ENCODE measurements around the gene SLC7A11. TPM values are rescaled to one million over a fixed set of nuclear protein-coding genes. Genes with fewer than 3 reads are reported as not detected.

SLC7A11 gene
- total RNA-seq, 4 donors from 2014 or later = under 0.01 to 2.5 (median 0.82) TPM; not detected in 1

GRCh38 chr4:138236037-138236436 lies 6.1 kb downstream of the SLC7A11 start:
- intact Hi-C loops (cut with DNase I; ENCODE audit: low total_unique reads) = no loop called here
- H3K27ac ChIP-seq = no peak overlapping the region
- H3K36me3 ChIP-seq = no peaks in the 10 kb centered on the region
- no peak for DNase-seq
- no peaks in the 10 kb centered on the region for H3K9me3 ChIP-seq
- H3K4me3 ChIP-seq = no peak overlapping the region
- TF ChIP-seq POLR2AphosphoS5 (IDR thresholded peaks at IDR 0.05) (no peak), EP300 (IDR thresholded peaks at IDR 0.05; ENCODE audit: low read depth) (no peak), CTCF (IDR thresholded peaks at IDR 0.05) (no peak), POLR2A (IDR thresholded peaks at IDR 0.05) (no peak)
- H3K27me3 ChIP-seq = no peaks in the 10 kb centered on the region
- 78 to 87% methylated on average over 2 of the region's 2 CpGs for WGBS, 2 donors (ENCODE audit: low coverage in 1 of 2)
- in situ Hi-C loops (cut with MboI; ENCODE audit: low pct_ligation_motif_present in 1 of 4, low pct_unique_long_range_greater_than_20kb in 1 of 4, low sequenced_read_pairs in 3 of 4) = no loop called here
- peaks cover 0 to 7% (median 2%) of the 10 kb centered on the region in 4 donors for H3K4me1 ChIP-seq

GRCh38 chr4:138235419-138235952 lies 6.7 kb downstream of the SLC7A11 start:
- H3K27me3 ChIP-seq = no peaks in the 10 kb centered on the region
- H3K4me1 ChIP-seq = peaks cover 0 to 7% (median 0%) of the 10 kb centered on the region in 4 donors
- H3K36me3 ChIP-seq = no peaks in the 10 kb centered on the region
- H3K27ac ChIP-seq = no peak overlapping the region
- TF ChIP-seq POLR2AphosphoS5 (IDR thresholded peaks at IDR 0.05) = no peak
- TF ChIP-seq POLR2A (IDR thresholded peaks at IDR 0.05) = no peak
- no peak for TF ChIP-seq EP300 (IDR thresholded peaks at IDR 0.05; ENCODE audit: low read depth)
- TF ChIP-seq CTCF (IDR thresholded peaks at IDR 0.05) = no peak
- in situ Hi-C loops (cut with MboI; ENCODE audit: low pct_ligation_motif_present in 1 of 4, low pct_unique_long_range_greater_than_20kb in 1 of 4, low sequenced_read_pairs in 3 of 4) = no loop called here
- no peak overlapping the region for H3K4me3 ChIP-seq
- no peak for DNase-seq
- H3K9me3 ChIP-seq = no peaks in the 10 kb centered on the region
- intact Hi-C loops (cut with DNase I; ENCODE audit: low total_unique reads) = no loop called here
- 25 to 43% methylated on average over 1 of the region's 1 CpG for WGBS, 2 donors (ENCODE audit: low coverage in 1 of 2)

- Histone ChIP-seq H3K4me1 (peaks cover 0 to 7% (median 0%) of the 10 kb centered on the region in 4 donors), H3K4me3 (no peak overlapping the region), H3K9me3 (no peaks in the 10 kb centered on the region), H3K36me3 (no peaks in the 10 kb centered on the region), H3K27me3 (no peaks in the 10 kb centered on the region), H3K27ac (no peak overlapping the region)
- intact Hi-C loops (cut with DNase I; ENCODE audit: low total_unique reads) = no loop called here
- TF ChIP-seq POLR2AphosphoS5 (IDR thresholded peaks at IDR 0.05) (no peak), EP300 (IDR thresholded peaks at IDR 0.05; ENCODE audit: low read depth) (no peak), CTCF (IDR thresholded peaks at IDR 0.05) (no peak), POLR2A (IDR thresholded peaks at IDR 0.05) (no peak)
- no peak for DNase-seq
- in situ Hi-C loops (cut with MboI; ENCODE audit: low pct_ligation_motif_present in 1 of 4, low pct_unique_long_range_greater_than_20kb in 1 of 4, low sequenced_read_pairs in 3 of 4) = no loop called here
- 90 to 100% methylated on average over 1 of the region's 1 CpG for WGBS, 2 donors (ENCODE audit: low coverage in 1 of 2)
These were observed 7.9 kb downstream of the SLC7A11 start for GRCh38 chr4:138234248-138234647.

GRCh38 chr4:138233313-138234034 lies 8.7 kb downstream of the SLC7A11 start:
- 86 to 94% methylated on average over 9 of the region's 9 CpGs for WGBS, 2 donors (ENCODE audit: low coverage in 1 of 2)
- peaks cover 0 to 7% (median 0%) of the 10 kb centered on the region in 4 donors for H3K4me1 ChIP-seq
- no peak for DNase-seq
- in situ Hi-C loops (cut with MboI; ENCODE audit: low pct_ligation_motif_present in 1 of 4, low pct_unique_long_range_greater_than_20kb in 1 of 4, low sequenced_read_pairs in 3 of 4) = no loop called here
- no peaks in the 10 kb centered on the region for H3K9me3 ChIP-seq
- TF ChIP-seq POLR2AphosphoS5 (IDR thresholded peaks at IDR 0.05) (no peak), CTCF (IDR thresholded peaks at IDR 0.05) (no peak), EP300 (IDR thresholded peaks at IDR 0.05; ENCODE audit: low read depth) (no peak), POLR2A (IDR thresholded peaks at IDR 0.05) (no peak)
- H3K4me3 ChIP-seq = no peak overlapping the region
- no peak overlapping the region for H3K27ac ChIP-seq
- intact Hi-C loops (cut with DNase I; ENCODE audit: low total_unique reads) = no loop called here
- no peaks in the 10 kb centered on the region for H3K27me3 ChIP-seq
- no peaks in the 10 kb centered on the region for H3K36me3 ChIP-seq
